ENCODE results near the gene SHISA3. TPM values are rescaled to one million over a fixed set of nuclear protein-coding genes. Genes with fewer than 3 reads are reported as not detected.

SHISA3 gene
- total RNA-seq, 2 donors from 2014 or later: 0.36 TPM; not detected in 1

DNA sequence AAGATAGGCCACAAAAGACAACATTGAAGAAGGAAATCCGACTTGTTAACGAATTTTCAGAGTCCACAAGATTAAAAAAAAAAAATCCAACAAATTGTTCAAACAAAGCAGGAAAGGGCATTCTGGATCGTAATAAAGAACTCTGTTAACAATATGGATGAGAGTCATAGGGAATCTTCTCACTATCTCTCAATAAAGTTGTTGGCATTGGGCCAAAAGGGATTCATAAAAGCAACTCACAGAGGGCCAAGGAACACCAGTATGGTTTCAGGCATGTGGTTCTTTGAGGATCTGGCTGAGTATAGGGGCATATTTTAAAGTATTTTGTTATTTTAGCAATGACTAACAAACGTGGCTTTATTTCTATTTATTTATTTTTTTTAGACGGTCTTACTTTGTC, 49.5 kb downstream of the SHISA3 start:
- H3K27ac ChIP-seq: no peak overlapping the region
- H3K4me3 ChIP-seq: no peak overlapping the region
- WGBS: 53% methylated on average over 5 of the region's 5 CpGs
- intact Hi-C loops (cut with DNase I): no loop called here
- H3K9me3 ChIP-seq: no peaks in the 10 kb centered on the region
- H3K36me3 ChIP-seq: no peaks in the 10 kb centered on the region
- no peaks in the 10 kb centered on the region for H3K27me3 ChIP-seq (replicated peaks; ENCODE audit: insufficient read depth)
- TF ChIP-seq POLR2AphosphoS5 (IDR thresholded peaks at IDR 0.05) (no peak), POLR2A (IDR thresholded peaks at IDR 0.05) (no peak)
- TF ChIP-seq, protein P1, sequence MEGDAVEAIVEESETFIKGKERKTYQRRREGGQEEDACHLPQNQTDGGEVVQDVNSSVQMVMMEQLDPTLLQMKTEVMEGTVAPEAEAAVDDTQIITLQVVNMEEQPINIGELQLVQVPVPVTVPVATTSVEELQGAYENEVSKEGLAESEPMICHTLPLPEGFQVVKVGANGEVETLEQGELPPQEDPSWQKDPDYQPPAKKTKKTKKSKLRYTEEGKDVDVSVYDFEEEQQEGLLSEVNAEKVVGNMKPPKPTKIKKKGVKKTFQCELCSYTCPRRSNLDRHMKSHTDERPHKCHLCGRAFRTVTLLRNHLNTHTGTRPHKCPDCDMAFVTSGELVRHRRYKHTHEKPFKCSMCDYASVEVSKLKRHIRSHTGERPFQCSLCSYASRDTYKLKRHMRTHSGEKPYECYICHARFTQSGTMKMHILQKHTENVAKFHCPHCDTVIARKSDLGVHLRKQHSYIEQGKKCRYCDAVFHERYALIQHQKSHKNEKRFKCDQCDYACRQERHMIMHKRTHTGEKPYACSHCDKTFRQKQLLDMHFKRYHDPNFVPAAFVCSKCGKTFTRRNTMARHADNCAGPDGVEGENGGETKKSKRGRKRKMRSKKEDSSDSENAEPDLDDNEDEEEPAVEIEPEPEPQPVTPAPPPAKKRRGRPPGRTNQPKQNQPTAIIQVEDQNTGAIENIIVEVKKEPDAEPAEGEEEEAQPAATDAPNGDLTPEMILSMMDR (IDR thresholded peaks at IDR 0.05): no peak
- no peaks in the 10 kb centered on the region for H3K4me1 ChIP-seq (replicated peaks)
- no peak for DNase-seq (ENCODE audit: low spot score)

Other genes with a start within 250 kb of the SHISA3 start
- 10 to 100 TPM in 1 of 2 donors, 1 to 10 TPM in 1; 3.9 to 25.2 TPM for gene BEND4, start 244.8 kb upstream of the SHISA3 start, total RNA-seq

Data from prostate gland (tissue), 2 donors.